Activated CD4-positive, CD25-positive, alpha-beta regulatory T cell treated with anti-CD3 and anti-CD28 coated beads, Interleukin-2, amount 50 U/mL, for 24 hours (primary cell): Measurements from ENCODE around the gene KIF13A.
"Not testable (repeated sequence)": the region's sequence is repeated elsewhere in the genome, so short reads cannot be mapped to it uniquely, and the experiment has no call there.

ENCODE experiments used
- ATAC-seq, 2 donors: fragments of 150-1000 bp; cut with Tn5 transposase; one replicate each; pipeline ENCODE4 v1.10.0; 2021; ENCODE audit warnings: mild to moderate bottlenecking in 1 of 2, moderate library complexity in 1 of 2

The KIF13A gene

GRCh38 chr6:17967668-17968518 lies 19.5 kb downstream of the KIF13A start:
- no peak for ATAC-seq

- ATAC-seq: no peak
Measured at GRCh38 chr6:17966451-17966850, 21.0 kb downstream of the KIF13A start.

GRCh38 chr6:17965397-17965796 lies 22.0 kb downstream of the KIF13A start:
- no peak for ATAC-seq

- ATAC-seq: no peak
Measured at GRCh38 chr6:17964633-17965032, 22.8 kb downstream of the KIF13A start.

- peak in 1 of 2 donors; percentile 33 for ATAC-seq
Measured at GRCh38 chr6:17962436-17963031, 24.9 kb downstream of the KIF13A start.

- ATAC-seq: no peak
Measured at GRCh38 chr6:17959302-17959701, 28.1 kb downstream of the KIF13A start.

- no peak for ATAC-seq
Measured at GRCh38 chr6:17957904-17958620, 29.4 kb downstream of the KIF13A start.

- ATAC-seq: peak in 1 of 2 donors; percentile 27
Measured at GRCh38 chr6:17957498-17957897, 29.9 kb downstream of the KIF13A start.

GRCh38 chr6:17957086-17957485 lies 30.3 kb downstream of the KIF13A start:
- no peak for ATAC-seq

- ATAC-seq: no peak
Measured at GRCh38 chr6:17950095-17950494, 37.3 kb downstream of the KIF13A start.

GRCh38 chr6:17949168-17949567 lies 38.3 kb downstream of the KIF13A start:
- ATAC-seq: no peak

- no peak for ATAC-seq
Measured at GRCh38 chr6:17948725-17949124, 38.7 kb downstream of the KIF13A start.

- not testable (repeated sequence) for ATAC-seq
Measured at GRCh38 chr6:17947574-17947973, 39.9 kb downstream of the KIF13A start.

GRCh38 chr6:17945575-17945974 lies 41.9 kb downstream of the KIF13A start:
- ATAC-seq: no peak

GRCh38 chr6:17945111-17945510 lies 42.3 kb downstream of the KIF13A start:
- no peak for ATAC-seq

GRCh38 chr6:17941318-17941717 lies 46.1 kb downstream of the KIF13A start:
- ATAC-seq: no peak

- ATAC-seq: no peak
Measured at GRCh38 chr6:17940151-17940792, 47.2 kb downstream of the KIF13A start.

GRCh38 chr6:17938901-17939300 lies 48.5 kb downstream of the KIF13A start:
- ATAC-seq: no peak

GRCh38 chr6:17935188-17936149 lies 52.0 kb downstream of the KIF13A start:
- no peak for ATAC-seq

- ATAC-seq: no peak
Measured at GRCh38 chr6:17933716-17934115, 53.7 kb downstream of the KIF13A start.

- no peak for ATAC-seq
Measured at GRCh38 chr6:17932330-17932852, 55.0 kb downstream of the KIF13A start.

GRCh38 chr6:17931227-17931626 lies 56.2 kb downstream of the KIF13A start:
- no peak for ATAC-seq
